ENCODE results near the gene ADAMTS7. TPM values are rescaled to one million over a fixed set of nuclear protein-coding genes. Genes with fewer than 3 reads are reported as not detected.
A peak's percentile ranks its signal among the peaks of the same experiment; 100 is the strongest.
"Not testable (repeated sequence)": the region's sequence is repeated elsewhere in the genome, so short reads cannot be mapped to it uniquely, and the experiment has no call there.

ADAMTS7 gene
- total RNA-seq, 1 donor from 2014 or later, result 8.6 TPM

DNA sequence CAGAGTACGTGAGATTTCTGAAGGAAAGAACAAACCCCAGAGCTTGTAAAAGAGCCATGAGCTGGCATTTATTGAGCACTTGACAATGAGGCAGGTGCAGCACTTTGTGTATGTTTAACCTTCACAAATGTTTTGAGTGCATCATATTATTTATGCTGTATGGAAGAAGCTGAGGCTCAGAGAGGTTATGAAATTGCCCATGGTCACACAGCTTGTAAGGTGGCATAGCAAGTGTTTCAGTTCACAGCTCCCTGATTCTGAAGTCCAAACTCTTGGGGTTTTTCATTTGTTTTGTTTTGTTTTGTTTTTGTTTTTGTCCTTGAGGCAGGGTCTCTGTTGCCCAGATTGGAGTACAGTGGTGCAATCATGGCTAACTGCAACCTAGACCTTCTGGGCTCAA lies 25.1 kb upstream of the ADAMTS7 start:
- FAIRE-seq (no peak), DNase-seq (ENCODE audit: low spot score in 2 of 2) (no peak)

- DNase-seq (ENCODE audit: low spot score in 2 of 2), result no peak
- FAIRE-seq, result no peak
Observed at GRCh38 chr15:78831229-78832207, 20.3 kb upstream of the ADAMTS7 start.

DNA sequence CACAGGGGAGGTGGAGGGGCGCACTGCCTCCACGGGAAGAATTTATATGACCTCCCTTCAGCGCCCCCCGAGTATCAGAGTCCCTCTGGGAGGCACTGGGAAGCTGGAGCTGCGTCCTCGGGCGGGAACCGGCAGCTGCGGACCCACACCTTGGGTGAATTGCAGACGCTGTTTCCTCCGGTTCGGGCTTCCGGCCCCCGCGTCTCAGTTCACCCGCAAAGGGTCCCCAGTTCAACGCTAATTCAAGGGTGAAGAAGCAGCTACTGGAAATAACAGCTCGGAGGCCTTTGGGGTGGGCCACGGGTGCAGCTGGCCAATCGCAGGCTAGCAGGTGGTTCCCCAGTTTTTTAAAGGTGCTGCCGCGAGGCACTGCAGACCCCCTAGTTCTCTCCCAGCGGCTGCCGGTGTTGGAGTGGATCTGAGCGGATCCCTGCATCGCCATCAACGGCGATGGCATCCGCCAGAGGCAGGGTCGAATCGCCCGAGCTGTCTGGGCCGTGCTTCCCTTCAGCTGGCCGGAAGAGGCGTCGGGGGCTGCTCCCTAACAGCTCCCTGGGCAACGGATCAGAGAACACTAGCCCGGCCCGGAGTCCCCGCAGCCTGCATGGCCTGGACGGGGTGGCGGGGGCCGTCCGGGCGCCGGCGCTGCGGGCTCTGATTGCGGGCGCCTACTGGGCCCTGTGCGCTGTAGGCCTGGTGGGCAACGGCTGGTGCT lies 19.4 kb upstream of the ADAMTS7 start:
- DNase-seq (ENCODE audit: low spot score in 2 of 2) (no peak), FAIRE-seq (no peak)

DNA sequence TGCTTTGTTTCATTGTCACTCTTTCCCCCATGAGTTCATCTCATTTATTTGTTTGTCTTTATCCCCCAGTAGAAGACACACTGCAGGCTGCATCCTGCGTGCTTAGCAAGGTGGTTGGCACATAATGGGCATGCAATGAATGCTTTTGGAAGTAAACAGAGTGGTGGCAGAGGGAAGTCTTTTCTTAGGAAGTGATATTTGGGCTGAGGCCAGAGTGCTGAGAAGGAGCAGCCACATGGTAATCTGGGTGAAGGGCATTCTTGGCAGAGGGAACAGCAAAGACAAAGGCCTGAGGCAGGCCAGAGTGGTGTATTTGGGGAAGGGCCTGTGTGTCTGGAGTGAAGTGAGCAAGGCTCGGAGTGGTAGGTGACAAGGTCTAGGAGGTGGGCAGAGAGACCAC lies 17.7 kb upstream of the ADAMTS7 start:
- DNase-seq (ENCODE audit: low spot score in 2 of 2) (no peak), FAIRE-seq (no peak)

GRCh38 chr15:78822514-78822913 lies 11.2 kb upstream of the ADAMTS7 start:
- FAIRE-seq (no peak), DNase-seq (ENCODE audit: low spot score in 2 of 2) (no peak)

- DNase-seq (ENCODE audit: low spot score in 2 of 2) (no peak), FAIRE-seq (no peak)
Observed at GRCh38 chr15:78811825-78812183, 540 bp upstream of the ADAMTS7 start.

- no peak for FAIRE-seq
- peak; percentile 60 to 71 for DNase-seq (ENCODE audit: low spot score in 2 of 2)
Observed at GRCh38 chr15:78810362-78811123, 721 bp downstream of the ADAMTS7 start.

- FAIRE-seq (no peak), DNase-seq (ENCODE audit: low spot score in 2 of 2) (no peak)
Observed at GRCh38 chr15:78810003-78810361, 1.3 kb downstream of the ADAMTS7 start.

- DNase-seq (ENCODE audit: low spot score in 2 of 2) (no peak), FAIRE-seq (no peak)
Observed at GRCh38 chr15:78808550-78808949, 2.7 kb downstream of the ADAMTS7 start.

DNA sequence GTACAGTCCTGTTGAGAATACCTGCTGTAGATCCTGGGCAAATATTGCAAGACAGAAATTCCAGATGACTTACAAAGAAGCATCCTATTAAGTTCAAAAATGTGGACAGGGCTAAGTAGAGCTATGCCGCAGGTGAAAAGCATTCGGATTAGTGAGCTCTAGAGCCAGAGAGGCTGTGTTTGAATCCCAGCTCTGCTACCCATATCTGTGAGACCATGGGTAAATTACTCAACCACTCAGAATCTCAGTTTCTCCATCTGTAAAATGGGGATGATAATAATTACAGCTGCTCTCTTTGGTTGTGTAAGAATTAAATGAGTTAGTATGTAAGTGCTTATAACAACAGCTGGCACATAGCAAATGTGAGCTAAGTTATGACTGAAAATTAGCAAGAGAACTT lies 3.9 kb downstream of the ADAMTS7 start:
- DNase-seq (ENCODE audit: low spot score in 2 of 2) (no peak), FAIRE-seq (no peak)

- no peak for FAIRE-seq
Observed at GRCh38 chr15:78804391-78804792, 6.9 kb downstream of the ADAMTS7 start.

GRCh38 chr15:78800806-78801205 lies 10.5 kb downstream of the ADAMTS7 start:
- DNase-seq (ENCODE audit: low spot score in 2 of 2), result no peak
- FAIRE-seq, result no peak

More at GRCh38 chr15:78804391-78804792, 6.9 kb downstream of the ADAMTS7 start:
- DNase-seq (ENCODE audit: low spot score in 2 of 2), result no peak

DNA sequence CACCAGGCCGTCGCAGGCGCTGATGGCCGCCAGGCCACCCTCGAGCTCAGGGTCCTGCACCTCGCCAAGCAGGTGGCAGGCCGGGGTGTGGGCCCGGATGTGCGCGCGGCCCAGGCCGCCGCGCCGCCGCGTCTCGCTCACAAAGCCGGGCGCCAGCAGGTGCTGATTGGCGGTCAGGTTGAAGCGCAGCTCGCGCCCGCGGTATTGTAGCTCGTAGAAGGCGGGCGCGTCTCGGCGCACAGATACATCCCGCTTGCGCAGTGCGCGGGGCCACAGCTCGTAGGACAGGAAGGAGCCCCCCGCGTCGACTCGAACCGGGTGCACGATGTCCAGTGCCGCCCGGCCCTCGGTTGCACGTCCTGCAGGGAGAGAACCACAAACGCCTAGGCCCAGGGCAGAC lies 11.1 kb downstream of the ADAMTS7 start:
- DNase-seq (ENCODE audit: low spot score in 2 of 2) (no peak), FAIRE-seq (no peak)

GRCh38 chr15:78799102-78799501 lies 12.2 kb downstream of the ADAMTS7 start:
- FAIRE-seq; DNase-seq (ENCODE audit: low spot score in 2 of 2): not testable (repeated sequence)

GRCh38 chr15:78798355-78798754 lies 12.9 kb downstream of the ADAMTS7 start:
- not testable (repeated sequence) for FAIRE-seq; DNase-seq (ENCODE audit: low spot score in 2 of 2)

DNA sequence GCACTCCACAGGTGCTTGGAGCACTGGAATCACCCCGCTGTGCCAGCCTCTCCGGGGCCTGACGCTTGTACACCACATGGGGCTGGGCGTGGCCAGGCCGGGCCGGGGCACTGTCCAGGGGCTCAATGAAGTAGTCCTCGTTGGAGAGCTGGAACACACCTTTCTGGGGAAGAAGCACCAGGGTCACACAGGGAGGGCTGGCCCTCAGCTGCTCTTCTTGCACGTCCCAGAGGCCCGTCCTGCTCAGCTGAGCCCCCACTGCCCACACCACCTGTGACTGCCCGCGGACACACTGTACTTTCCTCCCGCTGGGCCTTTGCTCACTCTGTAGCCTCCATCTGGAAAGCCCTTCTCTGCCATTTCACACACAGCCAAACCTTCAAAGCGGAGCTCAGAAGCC lies 13.3 kb downstream of the ADAMTS7 start:
- no peak for DNase-seq (ENCODE audit: low spot score in 2 of 2)
- no peak for FAIRE-seq

DNA sequence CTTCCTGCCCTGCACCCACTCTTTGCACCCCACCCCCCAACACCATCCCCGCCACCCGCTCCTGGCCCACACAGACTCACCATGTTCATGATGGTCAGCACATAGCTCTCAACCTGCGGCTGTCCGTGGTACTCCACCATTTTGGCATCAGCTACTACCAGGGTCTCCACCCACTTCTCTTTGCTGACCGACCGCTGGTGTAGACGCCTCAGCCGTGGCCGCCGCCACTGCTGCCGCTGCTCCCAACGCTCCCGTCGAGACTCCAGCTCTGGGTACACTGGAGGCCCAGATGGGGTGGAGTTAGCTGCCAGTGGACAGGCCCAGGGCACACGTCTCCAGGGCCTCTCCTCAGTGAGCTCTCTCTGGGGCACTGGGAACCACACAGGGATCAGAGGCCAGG lies 14.8 kb downstream of the ADAMTS7 start:
- DNase-seq (ENCODE audit: low spot score in 2 of 2), result no peak
- no peak for FAIRE-seq

GRCh38 chr15:78795043-78795442 lies 16.2 kb downstream of the ADAMTS7 start:
- no peak for FAIRE-seq
- DNase-seq (ENCODE audit: low spot score in 2 of 2), result no peak

GRCh38 chr15:78794446-78794845 lies 16.8 kb downstream of the ADAMTS7 start:
- DNase-seq (ENCODE audit: low spot score in 2 of 2); FAIRE-seq: not testable (repeated sequence)

DNA sequence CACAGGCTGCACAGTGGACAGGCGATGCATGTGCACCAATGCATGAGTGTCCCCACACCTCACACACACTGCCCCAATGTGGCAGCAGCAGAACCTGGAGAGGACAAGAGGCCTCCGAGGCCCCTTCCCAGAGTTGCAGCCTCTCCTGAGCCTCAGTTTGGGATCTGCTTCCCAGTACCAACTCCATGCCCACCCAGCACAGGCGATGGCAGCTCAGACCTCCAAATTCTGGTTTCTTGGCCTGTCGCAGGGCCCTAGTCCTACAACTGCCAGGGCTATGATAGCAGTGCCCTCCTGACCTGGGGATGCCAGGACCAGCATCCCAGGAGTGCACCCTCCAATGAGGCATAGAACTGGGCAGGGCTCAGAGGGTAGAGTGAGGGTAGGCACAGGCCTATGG lies 19.9 kb downstream of the ADAMTS7 start:
- no peak for FAIRE-seq
- DNase-seq (ENCODE audit: low spot score in 2 of 2), result no peak

GRCh38 chr15:78790027-78790426 lies 21.2 kb downstream of the ADAMTS7 start:
- no peak for DNase-seq (ENCODE audit: low spot score in 2 of 2)
- FAIRE-seq, result no peak
